ENCODE data around the gene VWA5B2. TPM values are rescaled to one million over a fixed set of nuclear protein-coding genes. Genes with fewer than 3 reads are reported as not detected.

VWA5B2 gene
- total and polyA plus RNA-seq, 2 of the 13 experiments (the other 11 are each of a cell fraction or from before 2014, with no cell fraction given), result 0.03 to 0.04 TPM

DNA sequence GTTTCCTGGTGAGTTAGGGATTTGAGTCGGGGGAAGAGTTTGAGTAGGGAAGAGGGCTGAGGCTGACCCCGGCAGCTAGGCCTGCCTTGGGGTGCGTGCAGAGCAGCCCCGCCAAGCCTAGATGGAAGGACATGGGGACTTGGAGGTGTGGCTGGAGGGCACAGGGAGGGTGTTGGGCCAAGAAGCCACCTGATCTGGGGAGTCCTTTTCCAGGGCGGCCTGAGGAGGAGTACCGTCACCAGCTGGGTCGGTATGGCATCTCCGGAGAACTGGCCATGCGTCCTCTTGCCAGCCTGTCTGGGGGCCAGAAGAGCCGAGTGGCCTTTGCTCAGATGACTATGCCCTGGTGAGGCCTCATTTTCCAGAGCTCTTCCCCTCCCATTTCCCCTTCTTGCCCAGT is 36.5 kb upstream of the VWA5B2 start:
- Histone ChIP-seq H2AFZ (ENCODE audit: low read length) (no peak overlapping the region), H3K4me1 (ENCODE audit: insufficient read depth, low read length) (peaks cover 16% of the 10 kb centered on the region), H3K27ac (ENCODE audit: extremely low read length, insufficient read depth, low read length) (no peak overlapping the region), H3K27me3 (ENCODE audit: control insufficient read depth in 1 of 2, insufficient read depth in 2 of 2, low read length in 2 of 2) (no peaks in the 10 kb centered on the region), H4K20me1 (ENCODE audit: insufficient read depth, low read length) (no peaks in the 10 kb centered on the region), H3K9me3 (ENCODE audit: low read length) (no peaks in the 10 kb centered on the region), H3K4me2 (ENCODE audit: low read depth, low read length) (no peak overlapping the region), H3K9ac (ENCODE audit: insufficient read depth, low read depth, low read length) (no peak overlapping the region), H3K36me3 (replicated peaks in 1 of 2; ENCODE audit: control insufficient read depth in 1 of 2, insufficient read depth in 2 of 2, low read length in 2 of 2) (peaks cover 28 to 67% of the 10 kb centered on the region in 2 experiments), H3K79me2 (ENCODE audit: insufficient read depth, low read length) (peaks cover 12% of the 10 kb centered on the region), H3K4me3 (replicated peaks in 1 of 3; ENCODE audit: insufficient read depth in 1 of 3, low read depth in 2 of 3, low read length in 3 of 3) (no peak overlapping the region)
- ATAC-seq, result no peak
- in situ Hi-C loops (cut with HindIII; ENCODE audit: extremely low pct_ligation_motif_present, low pct_unique_long_range_greater_than_20kb) (no loop called here), intact Hi-C loops (cut with micrococcal nuclease; ENCODE audit: unreplicated experiment) (no loop called here)
- ChIA-PET POLR2A (no interaction called here), CTCF (ENCODE audit: low intra/inter-chr PET ratio, low total read pairs) (no interaction called here)
- no peak for FAIRE-seq
- 100% methylated on average over 8 of the region's 10 CpGs for WGBS (ENCODE audit: low lambda C conversion rate)
- BruUV-seq (replicated peaks), result no TSS peak
- DNase-seq (ENCODE audit: low spot score), result no peak
- TF ChIP-seq, protein P1, sequence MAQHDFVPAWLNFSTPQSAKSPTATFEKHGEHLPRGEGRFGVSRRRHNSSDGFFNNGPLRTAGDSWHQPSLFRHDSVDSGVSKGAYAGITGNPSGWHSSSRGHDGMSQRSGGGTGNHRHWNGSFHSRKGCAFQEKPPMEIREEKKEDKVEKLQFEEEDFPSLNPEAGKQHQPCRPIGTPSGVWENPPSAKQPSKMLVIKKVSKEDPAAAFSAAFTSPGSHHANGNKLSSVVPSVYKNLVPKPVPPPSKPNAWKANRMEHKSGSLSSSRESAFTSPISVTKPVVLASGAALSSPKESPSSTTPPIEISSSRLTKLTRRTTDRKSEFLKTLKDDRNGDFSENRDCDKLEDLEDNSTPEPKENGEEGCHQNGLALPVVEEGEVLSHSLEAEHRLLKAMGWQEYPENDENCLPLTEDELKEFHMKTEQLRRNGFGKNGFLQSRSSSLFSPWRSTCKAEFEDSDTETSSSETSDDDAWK (CRISPR knock-in tag; IDR thresholded peaks at IDR 0.05), result no peak
- TF ChIP-seq, protein P2, sequence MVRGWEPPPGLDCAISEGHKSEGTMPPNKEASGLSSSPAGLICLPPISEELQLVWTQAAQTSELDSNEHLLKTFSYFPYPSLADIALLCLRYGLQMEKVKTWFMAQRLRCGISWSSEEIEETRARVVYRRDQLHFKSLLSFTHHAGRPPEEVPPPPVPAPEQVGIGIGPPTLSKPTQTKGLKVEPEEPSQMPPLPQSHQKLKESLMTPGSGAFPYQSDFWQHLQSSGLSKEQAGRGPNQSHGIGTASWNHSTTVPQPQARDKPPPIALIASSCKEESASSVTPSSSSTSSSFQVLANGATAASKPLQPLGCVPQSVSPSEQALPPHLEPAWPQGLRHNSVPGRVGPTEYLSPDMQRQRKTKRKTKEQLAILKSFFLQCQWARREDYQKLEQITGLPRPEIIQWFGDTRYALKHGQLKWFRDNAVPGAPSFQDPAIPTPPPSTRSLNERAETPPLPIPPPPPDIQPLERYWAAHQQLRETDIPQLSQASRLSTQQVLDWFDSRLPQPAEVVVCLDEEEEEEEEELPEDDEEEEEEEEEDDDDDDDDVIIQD (CRISPR knock-in tag; IDR thresholded peaks at IDR 0.05; ENCODE audit: low read depth), result no peak
- TF ChIP-seq FOXC1 (CRISPR knock-in tag; IDR thresholded peaks at IDR 0.05; ENCODE audit: borderline replicate concordance) (no peak), ZNF460 (CRISPR knock-in tag; IDR thresholded peaks at IDR 0.05; ENCODE audit: borderline replicate concordance) (no peak), SRSF4 (IDR thresholded peaks at IDR 0.05; ENCODE audit: low read depth, low read length, poor library complexity, severe bottlenecking) (no peak)
- TF ChIP-seq, protein P3, sequence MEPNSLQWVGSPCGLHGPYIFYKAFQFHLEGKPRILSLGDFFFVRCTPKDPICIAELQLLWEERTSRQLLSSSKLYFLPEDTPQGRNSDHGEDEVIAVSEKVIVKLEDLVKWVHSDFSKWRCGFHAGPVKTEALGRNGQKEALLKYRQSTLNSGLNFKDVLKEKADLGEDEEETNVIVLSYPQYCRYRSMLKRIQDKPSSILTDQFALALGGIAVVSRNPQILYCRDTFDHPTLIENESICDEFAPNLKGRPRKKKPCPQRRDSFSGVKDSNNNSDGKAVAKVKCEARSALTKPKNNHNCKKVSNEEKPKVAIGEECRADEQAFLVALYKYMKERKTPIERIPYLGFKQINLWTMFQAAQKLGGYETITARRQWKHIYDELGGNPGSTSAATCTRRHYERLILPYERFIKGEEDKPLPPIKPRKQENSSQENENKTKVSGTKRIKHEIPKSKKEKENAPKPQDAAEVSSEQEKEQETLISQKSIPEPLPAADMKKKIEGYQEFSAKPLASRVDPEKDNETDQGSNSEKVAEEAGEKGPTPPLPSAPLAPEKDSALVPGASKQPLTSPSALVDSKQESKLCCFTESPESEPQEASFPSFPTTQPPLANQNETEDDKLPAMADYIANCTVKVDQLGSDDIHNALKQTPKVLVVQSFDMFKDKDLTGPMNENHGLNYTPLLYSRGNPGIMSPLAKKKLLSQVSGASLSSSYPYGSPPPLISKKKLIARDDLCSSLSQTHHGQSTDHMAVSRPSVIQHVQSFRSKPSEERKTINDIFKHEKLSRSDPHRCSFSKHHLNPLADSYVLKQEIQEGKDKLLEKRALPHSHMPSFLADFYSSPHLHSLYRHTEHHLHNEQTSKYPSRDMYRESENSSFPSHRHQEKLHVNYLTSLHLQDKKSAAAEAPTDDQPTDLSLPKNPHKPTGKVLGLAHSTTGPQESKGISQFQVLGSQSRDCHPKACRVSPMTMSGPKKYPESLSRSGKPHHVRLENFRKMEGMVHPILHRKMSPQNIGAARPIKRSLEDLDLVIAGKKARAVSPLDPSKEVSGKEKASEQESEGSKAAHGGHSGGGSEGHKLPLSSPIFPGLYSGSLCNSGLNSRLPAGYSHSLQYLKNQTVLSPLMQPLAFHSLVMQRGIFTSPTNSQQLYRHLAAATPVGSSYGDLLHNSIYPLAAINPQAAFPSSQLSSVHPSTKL (CRISPR knock-in tag; IDR thresholded peaks at IDR 0.05), result no peak

Measured in HepG2 (cell line).